ENCODE data around the gene RAD50. TPM values are rescaled to one million over a fixed set of nuclear protein-coding genes. Genes with fewer than 3 reads are reported as not detected.
"Not testable (repeated sequence)": the region's sequence is repeated elsewhere in the genome, so short reads cannot be mapped to it uniquely, and the experiment has no call there.

Gene RAD50
- total and polyA plus RNA-seq, 2 of the 4 experiments (the other 2 are of a cell fraction): 5.2 to 6.2 TPM

GRCh38 chr5:132584560-132584959 is 27.8 kb downstream of the RAD50 start:
- H4K20me1 ChIP-seq (ENCODE audit: insufficient read depth, low read length); H2BK20ac ChIP-seq (ENCODE audit: low read depth, low read length); H3K36me3 ChIP-seq (ENCODE audit: control insufficient read depth, insufficient read depth, low read length); CTCF ChIA-PET; H3K9me3 ChIP-seq (ENCODE audit: control insufficient read depth, insufficient read depth, low read length); H2BK5ac ChIP-seq (ENCODE audit: low read depth, low read length, poor library complexity, severe bottlenecking); H2BK120ac ChIP-seq (ENCODE audit: low read depth, low read length); H3K18ac ChIP-seq (ENCODE audit: low read depth, low read length); H3K27ac ChIP-seq (ENCODE audit: insufficient read depth, low read length); H3K4me1 ChIP-seq (ENCODE audit: control insufficient read depth, insufficient read depth, low read length); POLR2A ChIA-PET (ENCODE audit: unreplicated experiment); H3K4me3 ChIP-seq (ENCODE audit: insufficient read depth, low read depth, low read length); H4K8ac ChIP-seq (ENCODE audit: low read depth in 2 of 2, low read length in 2 of 2); ATAC-seq (ENCODE audit: low read depth); H3K23ac ChIP-seq (ENCODE audit: low read depth, low read length); H3K79me1 ChIP-seq (ENCODE audit: low read depth in 1 of 2, low read length in 2 of 2); H3K9ac ChIP-seq (ENCODE audit: low read depth, low read length); H2AK5ac ChIP-seq (ENCODE audit: low read depth, low read length); H2AFZ ChIP-seq (replicated peaks; ENCODE audit: low read length, poor library complexity); H3K4ac ChIP-seq (ENCODE audit: low read depth, low read length); H3K14ac ChIP-seq (replicated peaks; ENCODE audit: low read depth, low read length); DNase-seq; H4K91ac ChIP-seq (ENCODE audit: insufficient read depth, low read depth, low read length); H2AK9ac ChIP-seq (replicated peaks; ENCODE audit: low read depth, low read length, poor library complexity); H4K5ac ChIP-seq (ENCODE audit: low read depth, low read length); H3K27me3 ChIP-seq (ENCODE audit: control insufficient read depth, insufficient read depth, low read length); H3K56ac ChIP-seq (ENCODE audit: extremely low read depth, insufficient read depth, low read length); dilution Hi-C loops (cut with HindIII; ENCODE audit: low sequenced_read_pairs, unreplicated experiment); H3K9me1 ChIP-seq (ENCODE audit: insufficient read depth, low read length); in situ Hi-C loops (cut with MboI; ENCODE audit: low sequenced_read_pairs); BruUV-seq (replicated peaks); H3K4me2 ChIP-seq (ENCODE audit: low read depth, low read length); H2BK15ac ChIP-seq (ENCODE audit: low read depth, low read length): not testable (repeated sequence)
- WGBS, 2 experiments (ENCODE audit: extremely low coverage in 2 of 2, insufficient read length in 1 of 2): no CpG with 5 or more reads among the region's 2 CpGs
- intact Hi-C loops (cut with micrococcal nuclease): loop anchor here (10.0 kb wide), 1 partner anchor 200 kb away; no protein-coding TSS in a partner anchor

Measured in IMR-90 (cell line).